Esophagus muscularis mucosa (tissue), 3 donors: ENCODE results near the gene CST8.

Experiments used
- POLR2A ChIP-seq: fragments of 450-650 bp; IDR thresholded peaks from one replicate; pipeline ENCODE4 v1.6.1; 2017; ENCODE audit warnings: antibody characterized with exemption, moderate library complexity, mild to moderate bottlenecking, low read depth
- POLR2AphosphoS5 ChIP-seq, 2 donors: sonication (generic); formaldehyde crosslinking; IDR thresholded peaks; one replicate each; pipeline ENCODE4 v1.6.1; 2017; ENCODE audit warnings: antibody characterized with exemption in 2 of 2
- TF ChIP-seq, protein P1 (sequence below), 3 experiments: fragments of 200-600 bp in 2 of 3; fragments of 450-650 bp in 1 of 3; sonication (generic) in 2 of 3; IDR thresholded peaks; one replicate each; pipeline ENCODE4 v1.5.1; 2017 to 2019; ENCODE audit warnings: antibody characterized with exemption in 3 of 3, mild to moderate bottlenecking in 2 of 3, moderate library complexity in 1 of 3

DNA sequence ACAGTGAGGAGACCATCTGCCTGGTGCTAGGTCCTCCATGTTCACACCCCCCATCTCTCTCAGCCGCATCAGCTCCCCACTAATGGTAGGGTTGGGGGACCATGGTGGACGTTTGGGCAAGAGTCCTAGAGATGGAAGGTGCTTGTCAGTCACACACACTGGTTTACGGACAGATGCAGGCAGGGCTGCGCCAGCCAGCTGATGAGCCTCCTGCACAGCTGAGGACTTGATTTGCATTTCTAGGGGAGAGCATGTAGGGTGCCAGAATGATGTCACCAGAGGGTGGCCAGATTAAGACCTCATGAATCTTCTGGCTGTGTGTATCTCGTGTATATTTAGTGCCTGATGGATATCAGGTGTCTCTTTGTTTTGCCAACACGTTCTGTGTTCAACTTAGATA, 28.6 kb downstream of the CST8 start:
- TF ChIP-seq, protein P1, sequence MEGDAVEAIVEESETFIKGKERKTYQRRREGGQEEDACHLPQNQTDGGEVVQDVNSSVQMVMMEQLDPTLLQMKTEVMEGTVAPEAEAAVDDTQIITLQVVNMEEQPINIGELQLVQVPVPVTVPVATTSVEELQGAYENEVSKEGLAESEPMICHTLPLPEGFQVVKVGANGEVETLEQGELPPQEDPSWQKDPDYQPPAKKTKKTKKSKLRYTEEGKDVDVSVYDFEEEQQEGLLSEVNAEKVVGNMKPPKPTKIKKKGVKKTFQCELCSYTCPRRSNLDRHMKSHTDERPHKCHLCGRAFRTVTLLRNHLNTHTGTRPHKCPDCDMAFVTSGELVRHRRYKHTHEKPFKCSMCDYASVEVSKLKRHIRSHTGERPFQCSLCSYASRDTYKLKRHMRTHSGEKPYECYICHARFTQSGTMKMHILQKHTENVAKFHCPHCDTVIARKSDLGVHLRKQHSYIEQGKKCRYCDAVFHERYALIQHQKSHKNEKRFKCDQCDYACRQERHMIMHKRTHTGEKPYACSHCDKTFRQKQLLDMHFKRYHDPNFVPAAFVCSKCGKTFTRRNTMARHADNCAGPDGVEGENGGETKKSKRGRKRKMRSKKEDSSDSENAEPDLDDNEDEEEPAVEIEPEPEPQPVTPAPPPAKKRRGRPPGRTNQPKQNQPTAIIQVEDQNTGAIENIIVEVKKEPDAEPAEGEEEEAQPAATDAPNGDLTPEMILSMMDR (IDR thresholded peaks at IDR 0.05) = no peak
- no peak for TF ChIP-seq POLR2AphosphoS5 (IDR thresholded peaks at IDR 0.05)
- TF ChIP-seq POLR2A = no peak
